HCT116 (cell line): Measurements from ENCODE around the gene EML2. TPM values are rescaled to one million over a fixed set of nuclear protein-coding genes. Genes with fewer than 3 reads are reported as not detected.

Experiments used
- ATAC-seq: fragments of 200-7000 bp; cut with Tn5 transposase; 2 replicates; pipeline ENCODE4 v1.9.1; 2020; ENCODE audit warnings: mild to moderate bottlenecking, moderate library complexity
- BruUV-seq: library from RNA; stranded (reverse); fragments of 400-500 nt; replicated peaks from 2 replicates; lab custom pipeline; 2021; lab: Mats Ljungman, UMichigan
- CTCF ChIA-PET: fragments of 300-600 bp; sonication (Branson Sonifier 250); formaldehyde crosslinking; loops from one replicate; lab custom pipeline; 2021; ENCODE audit warnings: antibody characterized with exemption; lab: Charles Lee
- POLR2A ChIA-PET: fragments of 300-600, 350-600 bp; sonication (Branson Sonifier 250); formaldehyde crosslinking; loops from one replicate; lab custom pipeline; 2021; ENCODE audit warnings: antibody characterized with exemption; lab: Charles Lee
- RAD21 ChIA-PET, 2 experiments: fragments of 300-600 bp; sonication (Branson Sonifier 250); formaldehyde crosslinking; loops; one replicate each; lab custom pipeline; 2023; ENCODE audit warnings: low total read pairs in 2 of 2; ENCODE audit not compliant: uncharacterized antibody in 2 of 2, unreplicated experiment in 2 of 2, low non-redundant PET in 1 of 2; lab: Charles Lee
- DNase-seq: peaks from one replicate; pipeline ENCODE4 v3.0.0-alpha.2; 2010; ENCODE audit warnings: low read depth, low spot score
- H2AFZ ChIP-seq: fragments of 200-600 bp; shearing (Covaris generic), sonication (generic); 2 replicates; pipeline ENCODE4 v1.6.1; 2017; ENCODE audit warnings: low read depth, mixed run types, mixed read lengths, antibody characterized with exemption, low read length; ENCODE audit not compliant: poor library complexity, severe bottlenecking
- H3K27ac ChIP-seq: 2 replicates; pipeline ENCODE4 v1.5.1; 2012; ENCODE audit warnings: low read depth, low read length
- H3K27me3 ChIP-seq: fragments of 200-600 bp; sonication (generic); 2 replicates; pipeline ENCODE4 v1.6.1; 2016; ENCODE audit warnings: mixed run types, low read length, mixed read lengths; ENCODE audit not compliant: insufficient read depth
- H3K36me3 ChIP-seq, 2 experiments: fragments of 200-500 bp in 1 of 2; fragments of 200-600 bp in 1 of 2; sonication (Bioruptor generic) in 1 of 2; sonication (generic) in 1 of 2; 2 replicates each; pipeline versions ENCODE4 v1.5.1 to v1.6.1; 2014 to 2016; ENCODE audit warnings: low read length in 2 of 2, inconsistent platforms in 1 of 2, mixed read lengths in 1 of 2, mixed run types in 1 of 2; ENCODE audit not compliant: insufficient read depth in 2 of 2, control insufficient read depth in 1 of 2
- H3K4me1 ChIP-seq, 2 experiments: fragments of 200-600 bp in 1 of 2; sonication (generic) in 1 of 2; 2 replicates each; pipeline versions ENCODE4 v1.5.1 to v1.6.1; 2012 to 2017; ENCODE audit warnings: low read length in 2 of 2, inconsistent platforms in 1 of 2, mild to moderate bottlenecking in 1 of 2, mixed read lengths in 1 of 2, mixed run types in 1 of 2, moderate library complexity in 1 of 2; ENCODE audit not compliant: insufficient read depth in 2 of 2, control insufficient read depth in 1 of 2
- H3K4me2 ChIP-seq: fragments of 200-600 bp; sonication (generic); 2 replicates; pipeline ENCODE4 v1.6.1; 2017; ENCODE audit warnings: mixed run types, low read length, mixed read lengths
- H3K4me3 ChIP-seq, 2 experiments: fragments of 200-600 bp in 1 of 2; sonication (generic) in 1 of 2; replicated peaks in 1 of 2; 2 replicates each; pipeline ENCODE4 v1.5.1; 2011 to 2016; ENCODE audit warnings: low read length in 2 of 2, control low read depth in 1 of 2, low read depth in 1 of 2, mild to moderate bottlenecking in 1 of 2, mixed read lengths in 1 of 2, mixed run types in 1 of 2
- H3K79me2 ChIP-seq: fragments of 200-600 bp; sonication (generic); 2 replicates; pipeline ENCODE4 v1.6.1; 2017; ENCODE audit warnings: mild to moderate bottlenecking, mixed run types, low read length, moderate library complexity, mixed read lengths; ENCODE audit not compliant: insufficient read depth
- H3K9ac ChIP-seq: fragments of 200-600 bp; sonication (generic); 2 replicates; pipeline ENCODE4 v1.6.1; 2016; ENCODE audit warnings: low read length, mixed read lengths
- H3K9me2 ChIP-seq: fragments of 200-600 bp; sonication (generic), shearing (Covaris generic); 2 replicates; pipeline ENCODE4 v1.6.1; 2017; ENCODE audit warnings: mixed run types, mild to moderate bottlenecking, moderate library complexity; ENCODE audit not compliant: insufficient read depth
- H3K9me3 ChIP-seq, 2 experiments: fragments of 200-500 bp in 1 of 2; fragments of 200-600 bp in 1 of 2; sonication (Bioruptor generic) in 1 of 2; sonication (generic) in 1 of 2; 2 replicates each; pipeline ENCODE4 v1.6.1; 2014 to 2017; ENCODE audit warnings: low read length in 2 of 2, mixed read lengths in 2 of 2, inconsistent platforms in 1 of 2, low read depth in 1 of 2, mild to moderate bottlenecking in 1 of 2, mixed run types in 1 of 2, moderate library complexity in 1 of 2; ENCODE audit not compliant: control insufficient read depth in 1 of 2, insufficient read depth in 1 of 2
- H4K20me1 ChIP-seq: fragments of 200-600 bp; sonication (generic), shearing (Covaris generic); 2 replicates; pipeline ENCODE4 v1.6.1; 2017; ENCODE audit warnings: mixed run types, mild to moderate bottlenecking, moderate library complexity; ENCODE audit not compliant: insufficient read depth
- CEBPB ChIP-seq: IDR thresholded peaks from 2 replicates; pipeline ENCODE4 v1.6.1; 2012; ENCODE audit warnings: low read depth
- EGR1 ChIP-seq: IDR thresholded peaks from 2 replicates; pipeline ENCODE4 v1.6.1; 2012; ENCODE audit warnings: low read depth
- FOSL1 ChIP-seq: IDR thresholded peaks from 2 replicates; pipeline ENCODE4 v1.6.1; 2012; ENCODE audit warnings: low read depth
- JUND ChIP-seq: IDR thresholded peaks from 2 replicates; pipeline ENCODE4 v1.6.1; 2012
- POLR2AphosphoS5 ChIP-seq: IDR thresholded peaks from 2 replicates; pipeline ENCODE4 v1.6.1; 2011; ENCODE audit warnings: mild to moderate bottlenecking, low read depth, low read length, moderate library complexity
- SIN3A ChIP-seq: IDR thresholded peaks from 2 replicates; pipeline ENCODE4 v1.6.1; 2012; ENCODE audit warnings: low read depth
- SP1 ChIP-seq: IDR thresholded peaks from 2 replicates; pipeline ENCODE4 v1.6.1; 2012; ENCODE audit warnings: low read depth
- ZFX ChIP-seq: fragments of 450-650 bp; IDR thresholded peaks from 2 replicates; pipeline ENCODE4 v1.6.1; 2017
- intact Hi-C: fragments of 100-400 bp; cut with micrococcal nuclease; formaldehyde crosslinking; loops from 2 replicates; pipeline ENCODE4 v1.10.0; 2022
- total RNA-seq: library from RNA; stranded (reverse); gene quantifications from one replicate; pipeline ENCODE4 v1.2.1, GENCODE V29; 2021; ENCODE audit not compliant: unreplicated experiment
- TF ChIP-seq, protein P1 (sequence below): IDR thresholded peaks from 2 replicates; pipeline ENCODE4 v1.6.1; 2012

EML2 gene
- total RNA-seq, 1 experiment from 2014 or later = 131 TPM

DNA sequence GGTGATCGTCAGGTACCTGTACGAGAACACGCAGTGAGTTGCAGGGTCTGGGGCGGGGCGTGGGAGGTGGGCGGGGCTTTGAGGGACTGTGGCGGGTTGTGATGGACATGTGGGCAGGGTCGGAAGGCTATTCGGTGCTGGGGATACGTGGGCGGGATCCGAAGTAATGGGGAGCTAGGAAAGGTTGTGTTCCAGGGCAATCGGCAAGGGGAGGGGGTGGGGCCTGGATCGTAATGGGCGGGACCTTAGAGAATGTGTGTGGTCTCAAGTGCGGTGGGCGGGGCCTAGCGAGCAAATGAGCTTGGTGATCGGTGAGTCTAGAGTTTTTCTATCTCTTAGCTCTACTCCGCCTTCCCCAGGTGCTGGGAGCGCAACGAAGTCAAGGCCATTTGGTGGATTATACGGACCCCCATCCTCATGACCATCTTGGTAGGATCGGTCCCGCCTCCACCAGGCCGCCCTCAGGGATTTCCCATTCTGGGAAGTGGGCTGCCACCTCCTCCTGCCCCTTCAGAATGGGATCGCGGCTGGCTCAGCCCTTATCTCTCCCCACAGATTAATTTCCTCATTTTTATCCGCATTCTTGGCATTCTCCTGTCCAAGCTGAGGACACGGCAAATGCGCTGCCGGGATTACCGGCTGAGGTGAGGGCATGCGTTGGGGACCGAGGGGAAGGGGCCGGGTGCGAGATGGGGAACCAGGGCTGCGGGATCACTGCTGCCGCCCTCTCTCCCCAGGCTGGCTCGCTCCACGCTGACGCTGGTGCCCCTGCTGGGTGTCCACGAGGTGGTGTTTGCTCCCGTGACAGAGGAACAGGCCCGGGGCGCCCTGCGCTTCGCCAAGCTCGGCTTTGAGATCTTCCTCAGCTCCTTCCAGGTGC lies 38.4 kb upstream of the EML2 start:
- Histone ChIP-seq H3K36me3 (no peaks in the 10 kb centered on the region), H3K27ac (peak overlapping the region; percentile 45; the same call in 1 of the 2 replicates), H3K4me2 (peak overlapping the region; percentile 98), H3K4me3 (peak overlapping the region; percentile 68 to 75), H3K9me2 (no peaks in the 10 kb centered on the region), H4K20me1 (no peaks in the 10 kb centered on the region), H3K9me3 (no peaks in the 10 kb centered on the region), H3K79me2 (no peaks in the 10 kb centered on the region), H3K27me3 (no peaks in the 10 kb centered on the region), H2AFZ (no peak overlapping the region), H3K9ac (peak overlapping the region; percentile 83)
- ChIA-PET RAD21 (interaction anchor here in 1 of 2 experiments (0.6 to 1.1 kb wide), 4 partner anchors 32 to 249 kb away, joined by 4 to 7 read pairs (median 5); partner anchors contain the start of gene MYPOP), POLR2A (interaction anchor here (0.6 to 2.4 kb wide), 10 partner anchors 8 to 210 kb away, joined by 3 to 19 read pairs (median 4); partner anchors contain the start of genes FOSB, GIPR, QPCTL and SNRPD2), CTCF (interaction anchor here (1.0 to 2.2 kb wide), 6 partner anchors 8 to 92 kb away, joined by 3 to 22 read pairs (median 4); partner anchors contain the start of genes QPCTL, SIX5 and SNRPD2)
- BruUV-seq = TSS peak; percentile 44
- intact Hi-C loops = no loop called here
- TF ChIP-seq SP1 = peak; percentile 48
- TF ChIP-seq FOSL1 = no peak
- TF ChIP-seq EGR1 = peak; percentile 90
- no peak for TF ChIP-seq SIN3A
- peak; percentile 67 for TF ChIP-seq POLR2AphosphoS5
- TF ChIP-seq, all 23 proteins: peak for 3
- ATAC-seq (peak; percentile 86), DNase-seq (peak; percentile 99)
- peaks cover 17 to 37% of the 10 kb centered on the region in 2 experiments for H3K4me1 ChIP-seq

GRCh38 chr19:45676851-45677263 lies 37.7 kb upstream of the EML2 start:
- Histone ChIP-seq H2AFZ (no peak overlapping the region), H3K27me3 (no peaks in the 10 kb centered on the region), H3K4me3 (peak overlapping the region; percentile 68 to 75), H3K36me3 (no peaks in the 10 kb centered on the region), H3K4me1 (peaks cover 15 to 33% of the 10 kb centered on the region in 2 experiments), H4K20me1 (no peaks in the 10 kb centered on the region), H3K27ac (peak overlapping the region; percentile 75), H3K9ac (peak overlapping the region; percentile 83), H3K9me2 (no peaks in the 10 kb centered on the region), H3K4me2 (peak overlapping the region; percentile 98), H3K79me2 (no peaks in the 10 kb centered on the region), H3K9me3 (no peaks in the 10 kb centered on the region)
- ChIA-PET POLR2A (interaction anchor here (0.7 to 2.4 kb wide), 8 partner anchors 8 to 209 kb away, joined by 3 to 19 read pairs (median 4); partner anchors contain the start of genes FBXO46, FOSB, GIPR and QPCTL), RAD21 (interaction anchor here in 1 of 2 experiments (0.6 to 1.1 kb wide), 4 partner anchors 31 to 249 kb away, joined by 4 to 7 read pairs (median 5); partner anchors contain the start of gene MYPOP), CTCF (interaction anchor here (1.0 to 2.2 kb wide), 6 partner anchors 8 to 92 kb away, joined by 3 to 22 read pairs (median 4); partner anchors contain the start of genes QPCTL, SIX5 and SNRPD2)
- DNase-seq (no peak), ATAC-seq (peak; percentile 46)
- TF ChIP-seq JUND (no peak), ZFX (peak; percentile 17; the same call in 1 of the 2 replicates), CEBPB (no peak)
- TF ChIP-seq, protein P1, sequence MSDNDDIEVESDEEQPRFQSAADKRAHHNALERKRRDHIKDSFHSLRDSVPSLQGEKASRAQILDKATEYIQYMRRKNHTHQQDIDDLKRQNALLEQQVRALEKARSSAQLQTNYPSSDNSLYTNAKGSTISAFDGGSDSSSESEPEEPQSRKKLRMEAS = peak; percentile 80
- intact Hi-C loops = no loop called here
- BruUV-seq = TSS peak; percentile 29
